ENCODE results near the gene AKT1. TPM values are rescaled to one million over a fixed set of nuclear protein-coding genes. Genes with fewer than 3 reads are reported as not detected.

Gene AKT1
- total RNA-seq, 2 donors from 2014 or later: 113 to 127 TPM

DNA sequence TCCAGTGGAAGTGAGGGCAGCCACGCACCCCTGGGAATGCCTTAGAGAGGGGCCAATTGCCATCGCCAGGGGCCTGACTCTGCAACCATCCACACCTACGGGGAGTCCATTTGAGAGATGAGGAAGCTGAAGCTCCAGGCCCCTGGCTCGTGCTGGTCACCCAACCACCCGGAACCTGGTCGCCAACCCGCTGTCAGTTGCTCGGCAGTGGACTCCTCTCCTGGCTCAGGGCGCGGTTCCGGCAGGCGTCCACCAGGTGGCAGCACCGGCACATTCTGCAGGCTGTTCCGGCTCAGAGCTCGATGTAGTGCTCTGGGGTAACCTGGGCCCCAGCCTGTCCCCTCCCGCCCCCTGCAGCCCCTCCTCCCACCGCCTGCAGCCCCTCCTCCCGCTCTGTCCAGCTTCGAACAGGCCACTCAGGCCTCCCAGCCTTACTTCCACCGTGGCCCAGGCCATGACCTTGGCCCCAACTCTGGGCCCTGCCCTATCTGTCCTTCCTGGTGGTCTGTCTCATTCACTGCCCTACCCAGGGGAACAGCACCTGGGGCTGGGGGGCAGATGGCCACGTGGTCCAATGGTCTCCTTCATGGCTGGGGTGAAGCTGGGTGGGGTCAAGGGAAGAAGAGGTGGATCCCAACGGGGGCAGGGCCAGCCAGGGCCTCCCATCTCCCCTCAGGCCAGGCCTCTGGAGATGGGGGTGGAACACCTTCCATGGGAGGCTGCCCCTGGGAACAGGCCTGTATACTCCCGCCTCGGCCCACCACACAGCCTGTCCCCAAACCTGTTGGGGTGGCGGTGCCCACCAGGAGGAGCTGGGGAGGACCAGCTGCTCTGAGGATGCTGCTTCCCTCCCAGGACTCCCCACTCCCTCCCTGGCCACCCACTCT lies 26.9 kb downstream of the AKT1 start:
- intact Hi-C loops (cut with DNase I): loop anchor here in 1 of 2 donors (5.0 kb wide), 1 partner anchor 54 kb away; no protein-coding TSS in a partner anchor
- ATAC-seq (peak; percentile 88 to 93), DNase-seq (peak; percentile 88)

DNA sequence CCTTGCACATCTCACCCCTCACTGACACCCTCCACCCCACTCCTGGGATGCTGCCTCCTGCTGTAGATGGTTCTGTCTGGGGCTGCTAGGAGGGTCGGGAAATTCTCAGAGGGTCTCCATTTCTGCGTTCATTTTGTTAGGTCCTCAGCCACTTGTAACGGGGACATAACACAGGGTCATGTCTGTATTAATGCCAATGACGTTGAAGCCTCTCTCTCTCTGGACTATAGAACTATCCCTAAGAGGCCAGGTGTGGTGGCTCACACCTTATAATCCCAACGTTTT lies 28.0 kb downstream of the AKT1 start:
- DNase-seq (no peak), ATAC-seq (no peak)
- intact Hi-C loops (cut with DNase I): loop anchor here in 1 of 2 donors (5.0 kb wide), 1 partner anchor 55 kb away; no protein-coding TSS in a partner anchor

DNA sequence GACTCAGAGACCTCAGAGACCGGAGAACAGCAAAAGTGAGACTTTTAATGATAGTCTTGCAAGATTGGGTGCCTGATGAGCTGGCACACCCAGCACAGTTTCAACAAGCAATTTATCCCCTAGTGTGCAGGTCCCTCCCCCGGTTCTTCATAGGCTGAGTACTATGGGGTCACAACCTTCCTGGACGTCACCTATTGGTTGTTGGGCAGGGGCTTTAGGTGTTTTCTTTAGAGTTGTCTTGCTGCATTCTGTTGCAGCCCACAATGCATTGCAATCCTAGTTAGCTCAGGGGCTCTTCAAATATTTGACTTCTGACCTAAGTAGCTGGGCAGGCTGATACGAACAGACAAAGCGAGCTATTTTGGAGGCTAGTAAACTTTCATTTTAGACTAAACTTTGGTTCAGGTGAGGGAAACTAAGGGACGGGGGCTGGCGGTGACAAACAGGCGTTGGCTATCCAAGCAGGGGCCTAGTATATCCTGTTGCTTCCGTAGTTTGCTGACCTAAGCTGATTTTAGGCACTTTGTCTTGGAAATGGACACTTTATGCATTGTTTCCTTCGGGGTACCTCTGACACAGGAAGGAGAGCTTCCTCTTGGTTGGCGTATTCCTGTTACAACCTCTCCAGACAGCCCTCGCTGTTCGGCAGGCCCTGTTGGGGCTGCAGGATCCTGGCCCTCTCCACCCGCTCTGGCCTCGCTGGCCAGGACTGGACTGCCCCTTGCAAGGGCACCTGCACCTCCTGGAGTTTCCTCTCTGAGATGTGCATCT lies 28.5 kb downstream of the AKT1 start:
- ATAC-seq: no peak
- DNase-seq: no peak
- intact Hi-C loops (cut with DNase I): loop anchor here in 1 of 2 donors (5.0 kb wide), 1 partner anchor 55 kb away; no protein-coding TSS in a partner anchor

DNA sequence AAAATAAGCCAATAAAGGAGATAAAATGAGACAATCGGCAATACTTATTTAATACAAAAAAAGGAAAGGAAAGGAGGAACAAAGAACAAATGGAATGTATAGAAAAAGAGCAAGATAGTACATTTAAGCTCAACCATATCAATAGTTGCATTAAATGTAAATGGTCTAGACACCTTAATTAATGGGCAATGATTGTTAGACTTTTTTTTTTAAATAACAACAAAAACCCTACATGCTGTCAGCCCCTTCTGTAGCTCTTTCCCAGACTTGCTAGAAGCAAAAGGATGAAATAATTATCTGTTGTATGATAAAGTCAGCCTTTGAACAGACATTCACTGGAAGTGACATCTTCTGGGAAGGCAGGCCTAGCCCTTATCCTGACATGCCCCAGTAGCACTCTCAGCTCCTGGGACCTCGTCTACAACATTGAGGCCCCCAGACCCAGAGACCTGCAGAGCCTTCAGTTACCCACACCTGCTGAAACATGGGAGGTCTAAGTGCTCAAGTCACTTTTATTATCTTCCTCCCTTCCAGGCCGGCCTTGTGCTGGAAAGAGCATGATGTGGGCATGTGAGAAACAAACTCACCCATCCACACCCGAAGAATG lies 29.2 kb downstream of the AKT1 start:
- ATAC-seq (no peak), DNase-seq (no peak)
- intact Hi-C loops (cut with DNase I): loop anchor here in 1 of 2 donors (5.0 kb wide), 1 partner anchor 56 kb away; no protein-coding TSS in a partner anchor

DNA sequence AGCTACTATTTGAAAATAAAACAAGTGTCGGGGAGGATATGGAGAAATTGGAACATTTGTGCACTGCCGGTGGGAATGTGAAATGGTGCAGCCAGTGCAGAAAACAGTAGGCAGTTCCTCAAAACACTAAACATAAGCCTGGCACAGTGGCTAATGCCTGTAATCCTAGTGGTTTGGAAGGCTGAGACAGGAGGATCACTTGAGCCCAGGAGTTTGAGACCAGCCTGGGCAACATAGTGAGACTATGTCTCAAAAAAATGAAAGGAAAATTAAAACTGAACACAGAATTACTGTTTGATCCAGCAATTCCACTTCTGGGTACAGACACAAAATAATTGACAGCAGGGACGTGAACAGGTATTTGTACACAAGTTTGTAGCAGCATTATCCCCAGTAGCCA lies 30.0 kb downstream of the AKT1 start:
- intact Hi-C loops (cut with DNase I): loop anchor here in 1 of 2 donors (5.0 kb wide), 1 partner anchor 57 kb away; no protein-coding TSS in a partner anchor
- ATAC-seq: no peak
- no peak for DNase-seq

GRCh38 chr14:104758981-104759969 lies 36.3 kb downstream of the AKT1 start:
- DNase-seq (no peak), ATAC-seq (no peak)
- intact Hi-C loops (cut with DNase I): no loop called here

GRCh38 chr14:104757681-104758392 lies 37.7 kb downstream of the AKT1 start:
- intact Hi-C loops (cut with DNase I): no loop called here
- ATAC-seq (no peak), DNase-seq (no peak)

DNA sequence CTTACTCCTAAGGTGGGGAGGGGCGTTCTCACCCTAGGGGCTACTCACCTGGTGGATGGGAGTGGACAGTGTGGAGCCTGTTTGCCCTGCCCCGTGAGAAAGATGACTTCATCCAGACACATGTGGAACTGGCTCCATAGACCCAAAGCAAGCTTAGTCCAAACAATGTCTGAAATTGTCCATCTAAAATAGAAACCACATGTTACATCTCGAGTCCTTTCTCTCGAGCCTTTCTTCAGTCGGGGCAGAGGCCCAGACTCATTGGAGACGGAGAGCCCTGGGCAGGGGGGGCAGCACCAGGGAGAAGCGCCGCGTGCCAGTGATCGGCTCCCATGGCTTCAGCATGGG lies 38.3 kb downstream of the AKT1 start:
- DNase-seq (no peak), ATAC-seq (no peak)
- intact Hi-C loops (cut with DNase I): no loop called here

DNA sequence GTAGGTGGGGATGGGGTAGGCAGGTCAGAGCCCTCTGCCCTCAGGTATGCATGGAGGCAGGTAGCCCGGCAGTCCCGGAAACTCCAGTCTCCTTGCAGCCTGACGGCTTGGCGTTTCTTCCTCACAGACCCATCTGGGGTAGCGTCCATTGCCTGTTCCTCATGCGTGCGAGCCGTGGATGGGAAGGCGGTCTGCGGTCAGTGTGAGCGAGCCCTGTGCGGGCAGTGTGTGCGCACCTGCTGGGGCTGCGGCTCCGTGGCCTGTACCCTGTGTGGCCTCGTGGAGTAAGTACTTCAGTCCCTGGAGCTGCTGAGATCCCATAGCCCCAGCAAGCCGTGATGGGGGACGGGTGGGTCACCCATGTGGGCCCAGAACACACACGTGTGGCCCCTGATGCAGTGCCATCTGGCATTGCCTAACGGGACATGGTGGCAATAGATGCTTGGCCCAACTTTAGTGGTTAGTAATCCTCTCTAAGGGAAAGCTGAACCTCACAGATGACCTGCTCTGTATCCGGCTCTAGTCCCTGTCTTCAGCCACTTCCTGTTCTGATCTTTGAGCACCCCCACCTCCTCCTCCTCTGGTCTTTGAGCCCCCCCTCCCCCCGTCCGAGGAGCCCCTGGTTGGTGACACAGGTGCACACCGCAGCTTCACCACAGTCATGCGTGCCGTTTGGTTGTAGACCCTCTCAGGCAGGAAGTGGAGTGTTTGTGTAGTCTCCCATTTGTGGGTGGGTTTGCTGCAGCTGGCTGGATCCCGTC lies 38.9 kb downstream of the AKT1 start:
- no peak for DNase-seq
- no peak for ATAC-seq
- intact Hi-C loops (cut with DNase I): no loop called here

DNA sequence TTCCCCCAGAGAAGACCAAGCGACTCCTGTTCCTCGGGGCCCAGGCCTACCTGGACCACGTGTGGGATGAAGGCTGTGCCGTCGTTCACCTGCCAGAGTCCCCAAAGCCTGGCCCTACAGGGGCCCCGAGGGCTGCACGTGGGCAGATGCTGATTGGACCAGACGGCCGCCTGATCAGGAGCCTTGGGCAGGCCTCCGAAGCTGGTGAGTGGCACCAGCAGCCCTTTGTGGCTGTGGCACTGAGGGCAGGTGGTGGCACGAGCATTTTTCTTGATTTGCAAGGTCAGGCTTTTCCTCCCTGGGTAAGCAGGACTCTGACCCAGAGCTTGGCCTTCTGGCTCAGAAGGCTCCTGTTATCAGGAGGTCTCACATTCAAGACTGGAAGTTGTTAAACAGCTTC lies 39.9 kb downstream of the AKT1 start:
- intact Hi-C loops (cut with DNase I): no loop called here
- ATAC-seq (no peak), DNase-seq (no peak)

DNA sequence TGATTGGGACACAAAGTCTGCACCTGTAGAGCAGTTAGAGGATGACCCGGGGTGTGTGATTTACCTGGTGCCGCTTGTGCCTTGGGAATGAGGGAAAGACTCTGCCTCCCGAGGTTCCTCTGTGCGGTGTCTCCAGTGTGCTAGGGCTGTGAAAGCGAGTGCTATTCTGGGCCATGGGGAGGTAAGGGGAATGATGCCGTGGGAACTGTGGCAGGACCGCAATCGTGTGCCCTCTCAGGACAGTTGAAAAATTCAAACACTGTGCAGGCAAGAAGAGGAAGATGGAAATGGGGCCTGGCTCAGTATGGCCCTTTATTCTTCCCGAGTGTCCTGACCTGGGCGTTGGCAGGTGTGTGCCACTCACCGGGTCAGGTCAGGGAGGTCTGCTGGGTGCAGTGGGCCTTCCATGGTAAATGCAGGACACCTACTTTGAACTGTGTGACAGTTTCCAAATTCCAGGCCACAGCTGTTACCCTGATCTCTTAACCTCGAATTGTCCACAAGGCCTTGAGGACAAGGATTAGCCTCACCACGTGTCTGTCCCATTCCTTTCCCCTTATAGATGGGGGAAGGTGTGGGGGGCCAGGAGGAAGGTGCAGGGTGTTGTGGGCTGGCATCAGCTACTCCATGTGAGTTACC lies 41.2 kb downstream of the AKT1 start:
- DNase-seq: no peak
- no peak for ATAC-seq
- intact Hi-C loops (cut with DNase I): no loop called here

DNA sequence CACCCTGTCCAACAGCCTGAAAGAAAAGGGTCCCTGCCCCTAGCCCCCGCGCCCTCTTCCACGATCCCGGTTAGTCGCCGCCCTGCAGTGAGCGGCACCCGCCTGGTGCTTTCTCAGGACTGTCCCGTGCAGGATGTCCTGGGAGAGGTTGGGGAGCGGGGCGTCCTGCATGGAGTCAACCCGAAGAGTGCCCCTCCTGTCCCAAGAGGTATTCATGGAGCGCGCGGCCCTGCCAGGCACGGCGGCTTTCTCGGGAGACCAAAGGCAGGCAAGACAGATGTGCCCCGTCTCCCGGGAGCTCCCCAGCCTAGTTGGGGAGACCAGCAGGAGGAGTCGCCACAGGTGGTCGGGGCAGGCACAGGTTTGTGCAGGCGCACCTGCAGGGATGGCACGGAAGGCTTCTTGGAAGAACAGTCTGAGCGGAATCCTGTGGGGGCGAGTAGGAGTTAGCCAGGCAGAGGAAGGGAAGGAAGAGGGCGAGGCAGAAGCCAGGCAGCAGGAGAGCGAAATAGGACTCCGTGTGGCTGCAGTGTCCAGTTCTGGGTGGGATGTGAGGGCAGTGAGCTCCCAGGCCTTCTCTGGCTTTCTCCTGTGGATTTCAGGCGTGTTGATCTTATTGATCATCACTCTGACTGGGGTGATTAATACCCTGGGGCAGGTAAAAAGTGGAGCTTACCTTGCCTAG lies 41.9 kb downstream of the AKT1 start:
- DNase-seq: no peak
- ATAC-seq: peak in 1 of 2 donors; percentile 3
- intact Hi-C loops (cut with DNase I): no loop called here

DNA sequence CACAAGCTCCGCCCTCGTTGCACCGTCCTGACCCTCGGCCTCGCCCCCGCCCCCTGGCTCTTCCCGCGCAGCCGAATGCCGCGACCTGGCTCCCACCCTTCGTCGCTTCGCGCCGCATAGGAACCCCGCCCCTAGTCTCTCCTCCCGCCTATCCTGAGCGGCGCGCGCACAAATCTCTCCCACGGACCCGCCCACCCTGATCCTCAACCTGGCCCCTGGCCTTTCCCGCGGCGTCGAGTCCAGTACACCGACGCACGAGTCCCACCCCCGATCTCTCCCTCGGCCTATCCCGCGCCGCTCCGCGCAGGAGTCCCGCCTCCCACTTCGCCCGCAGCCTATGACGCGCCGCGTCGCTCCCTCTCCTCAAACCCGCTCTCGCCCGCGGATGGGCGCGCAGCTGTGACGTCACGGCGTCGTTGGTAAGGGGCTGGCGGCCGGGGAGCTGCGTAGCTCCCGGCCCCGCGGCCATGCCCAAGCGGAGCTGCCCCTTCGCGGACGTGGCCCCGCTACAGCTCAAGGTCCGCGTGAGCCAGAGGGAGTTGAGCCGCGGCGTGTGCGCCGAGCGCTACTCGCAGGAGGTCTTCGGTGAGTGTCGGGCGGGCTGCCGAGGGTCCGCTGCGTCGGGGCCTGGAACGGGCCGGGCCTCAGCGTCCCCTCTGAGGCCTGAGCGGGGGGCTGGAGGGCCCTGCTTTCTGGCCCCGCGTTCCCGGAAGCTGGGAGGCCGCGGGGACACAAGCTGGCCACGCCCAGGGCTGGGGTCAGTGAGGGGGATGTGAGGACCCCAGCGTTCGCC lies 42.6 kb downstream of the AKT1 start, which contains the start of gene SIVA1:
Gene SIVA1, plus strand, starts transcription at position 413 of the 793 bp plus-strand sequence. Its CDS starts 55 bp downstream, at position 468.
- ATAC-seq: peak; percentile 95 to 97
- intact Hi-C loops (cut with DNase I): no loop called here
- peak; percentile 100 for DNase-seq

DNA sequence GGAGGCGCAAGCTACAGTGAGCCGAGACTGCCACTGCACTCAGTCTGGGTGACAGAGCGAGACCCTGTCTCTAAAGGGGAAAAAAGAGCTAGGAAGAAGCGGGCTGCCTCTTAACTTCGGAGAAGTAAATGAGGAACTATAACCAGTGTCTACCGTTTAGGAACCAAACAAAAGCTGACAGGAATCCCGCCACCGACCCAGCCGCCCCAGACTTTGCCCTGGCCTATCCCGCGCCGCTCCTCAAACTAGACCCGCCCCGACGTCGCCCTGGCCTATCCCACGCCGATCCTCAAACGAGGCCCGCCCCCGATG lies 43.2 kb downstream of the AKT1 start:
- DNase-seq: no peak
- intact Hi-C loops (cut with DNase I): no loop called here
- ATAC-seq: no peak

- intact Hi-C loops (cut with DNase I): no loop called here
- DNase-seq: no peak
- no peak for ATAC-seq
These were observed 43.8 kb downstream of the AKT1 start for GRCh38 chr14:104751539-104752422.

Measured in left cardiac atrium (tissue), 4 donors.